GM12878 (cell line): ENCODE data around the gene PCNX1. TPM values are rescaled to one million over a fixed set of nuclear protein-coding genes. Genes with fewer than 3 reads are reported as not detected.
A peak's percentile ranks its signal among the peaks of the same experiment; 100 is the strongest.

Source experiments
- BHLHE40 ChIP-seq, 2 experiments: fragments of 450-650 bp in 1 of 2; IDR thresholded peaks; 2 replicates each; pipeline ENCODE4 v1.6.1; 2011 to 2017; ENCODE audit warnings: low read depth in 2 of 2, borderline replicate concordance in 1 of 2, improper control_type of control experiment in 1 of 2, low read length in 1 of 2, mild to moderate bottlenecking in 1 of 2
- CHD4 ChIP-seq: fragments of 200-600 bp; sonication (generic); IDR thresholded peaks from 2 replicates; pipeline ENCODE4 v1.6.1; 2016; ENCODE audit warnings: mild to moderate bottlenecking
- DPF2 ChIP-seq: fragments of 450-650 bp; IDR thresholded peaks from 2 replicates; pipeline ENCODE4 v1.6.1; 2017; ENCODE audit warnings: mild to moderate bottlenecking
- ETV6 ChIP-seq, 2 experiments: fragments of 450-650 bp in 1 of 2; IDR thresholded peaks in 1 of 2; conservative IDR thresholded peaks in 1 of 2; 2 replicates each; pipeline ENCODE4 v1.6.1; 2014; ENCODE audit warnings: antibody characterized with exemption in 1 of 2, borderline replicate concordance in 1 of 2, low read depth in 1 of 2, mild to moderate bottlenecking in 1 of 2, moderate library complexity in 1 of 2
- FOXK2 ChIP-seq: fragments of 450-650 bp; IDR thresholded peaks from 2 replicates; pipeline ENCODE4 v1.6.1; 2017; ENCODE audit warnings: mild to moderate bottlenecking, moderate library complexity
- HCFC1 ChIP-seq: fragments of 150-350 bp; IDR thresholded peaks from 2 replicates; pipeline ENCODE4 v1.6.1; 2014; ENCODE audit warnings: low read length
- HDAC6 ChIP-seq: fragments of 200-600 bp; sonication (generic); IDR thresholded peaks from one replicate; pipeline ENCODE4 v1.8.0; 2017; ENCODE audit warnings: antibody characterized with exemption; ENCODE audit not compliant: unreplicated experiment
- HDGF ChIP-seq: fragments of 450-650 bp; IDR thresholded peaks from 2 replicates; pipeline ENCODE4 v1.6.1; 2016; ENCODE audit warnings: antibody characterized with exemption
- IKZF1 ChIP-seq: fragments of 450-650 bp; conservative IDR thresholded peaks from 2 replicates; pipeline ENCODE4 v1.6.1; 2017; ENCODE audit warnings: antibody characterized with exemption, mild to moderate bottlenecking
- MEF2A ChIP-seq: IDR thresholded peaks from 2 replicates; pipeline ENCODE4 v1.6.1; 2011; ENCODE audit warnings: low read depth, mild to moderate bottlenecking, low read length, moderate library complexity; ENCODE audit not compliant: insufficient read depth
- MYB ChIP-seq: fragments of 150-350 bp; IDR thresholded peaks from 2 replicates; pipeline ENCODE4 v1.6.1; 2014; ENCODE audit warnings: mild to moderate bottlenecking, low read depth, low read length, borderline replicate concordance
- MYC ChIP-seq: IDR thresholded peaks from 2 replicates; pipeline ENCODE4 v1.6.1; 2011; ENCODE audit warnings: mild to moderate bottlenecking, low read length, moderate library complexity, inconsistent platforms; ENCODE audit not compliant: insufficient read depth, insufficient replicate concordance, insufficient read length, severe bottlenecking
- NR2C2 ChIP-seq: IDR thresholded peaks from 2 replicates; pipeline ENCODE4 v1.6.1; 2011; ENCODE audit warnings: borderline replicate concordance, low read depth; ENCODE audit not compliant: control insufficient read depth, insufficient read length
- POLR2AphosphoS5 ChIP-seq: IDR thresholded peaks from 2 replicates; pipeline ENCODE4 v1.6.1; 2011; ENCODE audit warnings: mild to moderate bottlenecking, low read length, inconsistent platforms
- RCOR1 ChIP-seq: conservative IDR thresholded peaks from 2 replicates; pipeline ENCODE4 v1.6.1; 2012; ENCODE audit warnings: low read depth, low read length, improper control_type of control experiment
- SMARCA5 ChIP-seq: fragments of 450-650 bp; IDR thresholded peaks from 2 replicates; pipeline ENCODE4 v1.6.1; 2017; ENCODE audit warnings: mild to moderate bottlenecking
- SMC3 ChIP-seq: IDR thresholded peaks from 2 replicates; pipeline ENCODE4 v1.6.1; 2011; ENCODE audit warnings: low read length, improper control_type of control experiment, borderline replicate concordance
- SP1 ChIP-seq: IDR thresholded peaks from one replicate; pipeline ENCODE4 v1.6.1; 2011; ENCODE audit warnings: low read depth, low read length
- SPI1 ChIP-seq: IDR thresholded peaks from 2 replicates; pipeline ENCODE4 v1.6.1; 2011; ENCODE audit warnings: low read depth, mild to moderate bottlenecking, low read length, moderate library complexity, borderline replicate concordance; ENCODE audit not compliant: insufficient read depth
- TBL1XR1 ChIP-seq: IDR thresholded peaks from 2 replicates; pipeline ENCODE4 v1.6.1; 2012; ENCODE audit warnings: low read depth, low read length, improper control_type of control experiment
- TCF7 ChIP-seq: IDR thresholded peaks from 2 replicates; pipeline ENCODE4 v1.6.1; 2014; ENCODE audit warnings: antibody characterized with exemption, borderline replicate concordance
- ZBED1 ChIP-seq: IDR thresholded peaks from 2 replicates; pipeline ENCODE4 v1.6.1; 2016; ENCODE audit warnings: borderline replicate concordance
- ZNF274 ChIP-seq: IDR thresholded peaks from one replicate; pipeline ENCODE4 v1.8.0; 2011; ENCODE audit not compliant: insufficient read length, insufficient read depth
- ZSCAN29 ChIP-seq: fragments of 450-650 bp; IDR thresholded peaks from 2 replicates; pipeline ENCODE4 v1.6.1; 2017; ENCODE audit warnings: mild to moderate bottlenecking, moderate library complexity
- polyA plus RNA-seq, 11 experiments: library from polyadenylated mRNA; depleted of rRNA in 4 of 11; unstranded in 6 of 11; stranded (reverse) in 5 of 11; fragments of >200 nt; fragmentation: Nextera tagmentation in 4 of 11; fragmentation: Illumina TruSeq in 1 of 11; extraction: Ambion mirVana in 4 of 11; extraction: Trizol in 1 of 11; gene quantifications; 1 replicate in 1 of 11; 2 replicates in 10 of 11; pipeline versions ENCODE4 v1.2.1 to v1.2.3, GENCODE V29; 2011 to 2016; ENCODE audit warnings: inconsistent platforms in 2 of 11, missing spikeins in 2 of 11, low read depth in 1 of 11
- total RNA-seq, 4 experiments: library from RNA; depleted of rRNA in 3 of 4; stranded (reverse); fragments of >200 nt in 3 of 4; fragmentation: Illumina TruSeq in 1 of 4; extraction: Trizol in 1 of 4; gene quantifications; 2 replicates each; pipeline versions ENCODE4 v1.2.1 to v1.2.3, GENCODE V29; 2013 to 2021
- TF ChIP-seq, protein P1 (sequence below): IDR thresholded peaks from 2 replicates; pipeline ENCODE4 v1.6.1; 2012; ENCODE audit warnings: low read depth, low read length, improper control_type of control experiment
- TF ChIP-seq, protein P2 (sequence below): fragments of 450-650 bp; IDR thresholded peaks from 2 replicates; pipeline ENCODE4 v1.6.1; 2016; ENCODE audit warnings: mild to moderate bottlenecking
- TF ChIP-seq, protein P3 (sequence below): fragments of 450-650 bp; IDR thresholded peaks from 2 replicates; pipeline ENCODE4 v1.6.1; 2014; ENCODE audit warnings: mild to moderate bottlenecking

The PCNX1 gene
- total and polyA plus RNA-seq, 10 of the 15 experiments (the other 5 are each of a cell fraction or from before 2014, with no cell fraction given): 4.6 to 53.9 (median 20.5) TPM

DNA sequence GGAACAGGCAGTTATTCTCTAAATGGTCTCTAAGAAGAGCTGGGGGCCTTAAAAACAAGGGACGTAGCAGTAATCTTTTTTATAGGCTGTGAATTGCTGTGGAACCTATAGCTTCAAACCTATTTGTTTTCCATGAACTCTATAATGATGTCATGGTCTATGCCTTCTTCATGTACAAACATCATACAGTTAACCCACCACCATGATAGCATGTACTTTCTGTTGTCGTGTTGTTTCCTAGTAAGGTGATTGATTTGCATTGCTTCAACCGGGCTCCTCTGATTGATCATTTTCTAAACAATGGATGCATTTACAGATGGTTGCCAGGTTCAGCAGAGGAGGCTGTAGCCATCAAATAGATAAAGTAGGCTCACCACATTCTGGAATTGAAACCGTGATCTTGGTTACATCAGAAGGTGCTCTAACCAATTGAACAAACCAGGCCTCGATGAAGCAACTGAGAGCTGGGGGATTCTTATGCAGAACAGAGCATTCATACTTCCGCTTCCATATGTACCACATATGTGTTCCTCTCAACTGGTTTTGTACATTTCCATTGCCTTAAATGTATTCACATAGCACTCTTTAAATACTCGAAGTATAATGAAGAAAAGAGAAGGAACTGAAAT, 25.6 kb upstream of the PCNX1 start (continued):
- TF ChIP-seq MYB (no peak), HDGF (no peak), SMARCA5 (no peak), HCFC1 (no peak), HDAC6 (no peak), ZSCAN29 (no peak), RCOR1 (no peak), SP1 (peak; percentile 26), CHD4 (no peak), BHLHE40 (IDR thresholded peaks at IDR 0.05; ENCODE audit: borderline replicate concordance in 1 of 2, low read depth in 2 of 2, low read length in 1 of 2) (peak; percentile 40 to 56; a peak in 2 of 4 replicates), ZNF274 (no peak), FOXK2 (no peak), TBL1XR1 (no peak), ETV6 (conservative IDR thresholded peaks at IDR 0.05 in 1 of 2, IDR thresholded peaks at IDR 0.05 in 1 of 2; ENCODE audit: borderline replicate concordance in 1 of 2, low read depth in 1 of 2) (peak in 1 of 2 experiments; percentile 97; a peak in 2 of 4 replicates), MYC (no peak), ZBED1 (peak; percentile 73; the same call in 1 of the 2 replicates), POLR2AphosphoS5 (no peak), IKZF1 (peak; percentile 79), NR2C2 (no peak), DPF2 (peak; percentile 78), SMC3 (no peak), MEF2A (peak; percentile 31; the same call in 1 of the 2 replicates), SPI1 (peak; percentile 71), TCF7 (no peak)
- TF ChIP-seq, protein P1, sequence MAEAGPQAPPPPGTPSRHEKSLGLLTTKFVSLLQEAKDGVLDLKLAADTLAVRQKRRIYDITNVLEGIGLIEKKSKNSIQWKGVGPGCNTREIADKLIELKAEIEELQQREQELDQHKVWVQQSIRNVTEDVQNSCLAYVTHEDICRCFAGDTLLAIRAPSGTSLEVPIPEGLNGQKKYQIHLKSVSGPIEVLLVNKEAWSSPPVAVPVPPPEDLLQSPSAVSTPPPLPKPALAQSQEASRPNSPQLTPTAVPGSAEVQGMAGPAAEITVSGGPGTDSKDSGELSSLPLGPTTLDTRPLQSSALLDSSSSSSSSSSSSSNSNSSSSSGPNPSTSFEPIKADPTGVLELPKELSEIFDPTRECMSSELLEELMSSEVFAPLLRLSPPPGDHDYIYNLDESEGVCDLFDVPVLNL: no peak
- TF ChIP-seq, protein P2, sequence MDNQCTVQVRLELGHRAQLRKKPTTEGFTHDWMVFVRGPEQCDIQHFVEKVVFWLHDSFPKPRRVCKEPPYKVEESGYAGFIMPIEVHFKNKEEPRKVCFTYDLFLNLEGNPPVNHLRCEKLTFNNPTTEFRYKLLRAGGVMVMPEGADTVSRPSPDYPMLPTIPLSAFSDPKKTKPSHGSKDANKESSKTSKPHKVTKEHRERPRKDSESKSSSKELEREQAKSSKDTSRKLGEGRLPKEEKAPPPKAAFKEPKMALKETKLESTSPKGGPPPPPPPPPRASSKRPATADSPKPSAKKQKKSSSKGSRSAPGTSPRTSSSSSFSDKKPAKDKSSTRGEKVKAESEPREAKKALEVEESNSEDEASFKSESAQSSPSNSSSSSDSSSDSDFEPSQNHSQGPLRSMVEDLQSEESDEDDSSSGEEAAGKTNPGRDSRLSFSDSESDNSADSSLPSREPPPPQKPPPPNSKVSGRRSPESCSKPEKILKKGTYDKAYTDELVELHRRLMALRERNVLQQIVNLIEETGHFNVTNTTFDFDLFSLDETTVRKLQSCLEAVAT: no peak
- TF ChIP-seq, protein P3, sequence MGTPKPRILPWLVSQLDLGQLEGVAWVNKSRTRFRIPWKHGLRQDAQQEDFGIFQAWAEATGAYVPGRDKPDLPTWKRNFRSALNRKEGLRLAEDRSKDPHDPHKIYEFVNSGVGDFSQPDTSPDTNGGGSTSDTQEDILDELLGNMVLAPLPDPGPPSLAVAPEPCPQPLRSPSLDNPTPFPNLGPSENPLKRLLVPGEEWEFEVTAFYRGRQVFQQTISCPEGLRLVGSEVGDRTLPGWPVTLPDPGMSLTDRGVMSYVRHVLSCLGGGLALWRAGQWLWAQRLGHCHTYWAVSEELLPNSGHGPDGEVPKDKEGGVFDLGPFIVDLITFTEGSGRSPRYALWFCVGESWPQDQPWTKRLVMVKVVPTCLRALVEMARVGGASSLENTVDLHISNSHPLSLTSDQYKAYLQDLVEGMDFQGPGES: no peak
